Endothelial cell of umbilical vein (primary cell): Measurements from ENCODE around the gene L1CAM. TPM values are rescaled to one million over a fixed set of nuclear protein-coding genes. Genes with fewer than 3 reads are reported as not detected.

Experiments
- BruUV-seq: library from RNA; stranded (reverse); fragments of 400-500 nt; replicated peaks from 2 replicates; lab custom pipeline; 2021; lab: Mats Ljungman, UMichigan
- CTCF ChIA-PET: fragments of 300-600, 350-600 bp; sonication (Branson Sonifier 250); formaldehyde crosslinking; loops from one replicate; lab custom pipeline; 2021; ENCODE audit warnings: antibody characterized with exemption, inconsistent platforms; lab: Charles Lee
- POLR2A ChIA-PET: fragments of 300-600, 350-600 bp; sonication (Branson Sonifier 250); formaldehyde crosslinking; loops from one replicate; lab custom pipeline; 2021; ENCODE audit warnings: antibody characterized with exemption, inconsistent platforms; lab: Charles Lee
- DNase-seq: peaks from one replicate; pipeline ENCODE4 v3.0.0-alpha.2; 2011; ENCODE audit warnings: low read depth, low spot score
- FAIRE-seq: peaks from 2 replicates; lab custom pipeline; 2011; peaks lifted over from hg19 to GRCh38; lab: Jason Lieb, UNC
- H2AFZ ChIP-seq: 2 replicates; pipeline ENCODE4 v1.6.0; 2012; ENCODE audit warnings: low read depth, low read length, control low read depth, inconsistent platforms
- H3K27ac ChIP-seq: 2 replicates; pipeline ENCODE4 v1.5.1; 2011; ENCODE audit warnings: low read depth, mild to moderate bottlenecking, control low read depth, low read length, moderate library complexity; ENCODE audit not compliant: insufficient read depth
- H3K27me3 ChIP-seq, 2 experiments: 2 replicates each; pipeline versions ENCODE4 v1.6.0 to v1.6.1; 2011; ENCODE audit warnings: low read length in 2 of 2, mixed read lengths in 1 of 2; ENCODE audit not compliant: control insufficient read depth in 2 of 2, insufficient read depth in 2 of 2
- H3K36me3 ChIP-seq, 2 experiments: 2 replicates in 1 of 2; 3 replicates in 1 of 2; pipeline ENCODE4 v1.5.1; 2011; ENCODE audit warnings: low read length in 2 of 2, mild to moderate bottlenecking in 1 of 2, moderate library complexity in 1 of 2; ENCODE audit not compliant: control insufficient read depth in 2 of 2, insufficient read depth in 2 of 2; ENCODE audit errors: extremely low read depth in 1 of 2
- H3K4me1 ChIP-seq: 3 replicates; pipeline ENCODE4 v1.5.1; 2011; ENCODE audit warnings: mild to moderate bottlenecking, low read length; ENCODE audit not compliant: control insufficient read depth, insufficient read depth; ENCODE audit errors: extremely low read depth
- H3K4me2 ChIP-seq: 2 replicates; pipeline ENCODE4 v1.6.1; 2011; ENCODE audit warnings: low read length, control low read depth, mixed read lengths; ENCODE audit not compliant: insufficient read depth
- H3K4me3 ChIP-seq, 3 experiments: fragments of 200-600 bp in 1 of 3; sonication (generic), shearing (Covaris generic) in 1 of 3; replicated peaks in 1 of 3; 2 replicates each; pipeline ENCODE4 v1.5.1; 2011 to 2016; ENCODE audit warnings: control low read depth in 3 of 3, low read length in 3 of 3, mild to moderate bottlenecking in 2 of 3, inconsistent platforms in 1 of 3, low read depth in 1 of 3, moderate library complexity in 1 of 3; ENCODE audit not compliant: insufficient read depth in 1 of 3
- H3K79me2 ChIP-seq: 2 replicates; pipeline ENCODE4 v1.6.0; 2012; ENCODE audit warnings: low read length, inconsistent platforms; ENCODE audit not compliant: control insufficient read depth, insufficient read depth
- H3K9ac ChIP-seq: replicated peaks from 2 replicates; pipeline ENCODE3; 2011; ENCODE audit warnings: low read length, control low read depth; ENCODE audit not compliant: insufficient read depth; ENCODE audit errors: extremely low read depth
- H3K9me1 ChIP-seq: replicated peaks from 3 replicates; pipeline ENCODE4 v1.6.0; 2011; ENCODE audit warnings: mild to moderate bottlenecking, low read length; ENCODE audit not compliant: control insufficient read depth, insufficient read depth; ENCODE audit errors: extremely low read depth
- H3K9me3 ChIP-seq: replicated peaks from 2 replicates; pipeline ENCODE4 v1.5.1; 2012; ENCODE audit warnings: low read length, inconsistent platforms; ENCODE audit not compliant: control insufficient read depth, insufficient read depth
- H4K20me1 ChIP-seq: replicated peaks from 2 replicates; pipeline ENCODE3; 2011; ENCODE audit warnings: mild to moderate bottlenecking, low read length; ENCODE audit not compliant: control insufficient read depth, insufficient read depth; ENCODE audit errors: extremely low read depth
- CTCF ChIP-seq, 2 donors: IDR thresholded peaks; 1 replicate in 1 of 2; 2 replicates in 1 of 2; pipeline ENCODE4 v1.5.1; 2011; ENCODE audit warnings: low read length in 2 of 2, mild to moderate bottlenecking in 2 of 2, moderate library complexity in 2 of 2, control low read depth in 1 of 2, inconsistent platforms in 1 of 2, low read depth in 1 of 2; ENCODE audit not compliant: insufficient read depth in 1 of 2; ENCODE audit errors: extremely low read depth in 1 of 2
- JUN ChIP-seq: IDR thresholded peaks from 2 replicates; pipeline ENCODE4 v1.6.1; 2011; ENCODE audit warnings: borderline replicate concordance, low read depth; ENCODE audit not compliant: insufficient read length, insufficient read depth
- MYC ChIP-seq: IDR thresholded peaks from one replicate; pipeline ENCODE4 v1.6.1; 2011; ENCODE audit warnings: mild to moderate bottlenecking, low read depth, low read length
- POLR2AphosphoS5 ChIP-seq: IDR thresholded peaks from 2 replicates; pipeline ENCODE4 v1.6.1; 2012; ENCODE audit warnings: low read depth, mild to moderate bottlenecking, control low read depth, low read length, moderate library complexity; ENCODE audit not compliant: insufficient read depth
- dilution Hi-C: fragments of 300-500 bp; cut with MboI; formaldehyde crosslinking; loops from one replicate; pipeline ENCODE4 v1.15.0; 2019; ENCODE audit warnings: low sequenced_read_pairs; ENCODE audit not compliant: extremely low pct_ligation_motif_present
- intact Hi-C: fragments of 100-400 bp; cut with micrococcal nuclease; formaldehyde crosslinking; loops from one replicate; pipeline ENCODE4 v1.10.0; 2022
- polyA plus RNA-seq, 4 experiments: library from polyadenylated mRNA; depleted of rRNA in 3 of 4; stranded (reverse) in 3 of 4; unstranded in 1 of 4; fragments of >200 nt; gene quantifications; 2 replicates each; pipeline versions ENCODE4 v1.2.1 to v1.2.3, GENCODE V29; 2011 to 2012; ENCODE audit warnings: missing spikeins in 1 of 4
- total RNA-seq: library from RNA; stranded (reverse); gene quantifications from 2 replicates; pipeline ENCODE4 v1.2.3, GENCODE V29; 2021

The L1CAM gene
- total and polyA plus RNA-seq, 2 donors (not counting 3 experiments of a cell fraction or from before 2014, with no cell fraction given): 0.01 TPM; not detected in 1

- Histone ChIP-seq H3K79me2 (no peaks in the 10 kb centered on the region), H3K27me3 (no peaks in the 10 kb centered on the region), H3K4me2 (no peak overlapping the region), H3K36me3 (no peaks in the 10 kb centered on the region), H3K9me1 (no peaks in the 10 kb centered on the region), H2AFZ (no peak overlapping the region), H3K4me1 (no peaks in the 10 kb centered on the region), H4K20me1 (no peaks in the 10 kb centered on the region), H3K9ac (no peak overlapping the region), H3K27ac (no peak overlapping the region), H3K9me3 (no peaks in the 10 kb centered on the region), H3K4me3 (no peak overlapping the region)
- POLR2A ChIA-PET: no interaction called here
- dilution Hi-C loops: no loop called here
- DNase-seq (no peak), FAIRE-seq (no peak)
- TF ChIP-seq MYC (no peak), JUN (no peak)
- BruUV-seq: no TSS peak
- CTCF ChIA-PET: no interaction called here
- intact Hi-C loops: no loop called here
Observed at GRCh38 chrX:153913701-153914100, 27.7 kb upstream of the L1CAM start.

- DNase-seq (no peak), FAIRE-seq (no peak)
- BruUV-seq: no TSS peak
- TF ChIP-seq CTCF (IDR thresholded peaks at IDR 0.05; ENCODE audit: extremely low read depth in 1 of 2, insufficient read depth in 1 of 2, low read depth in 1 of 2, low read length in 2 of 2) (no peak), JUN (no peak), POLR2AphosphoS5 (no peak), MYC (no peak)
- H3K4me3 ChIP-seq: no peak overlapping the region
- ChIA-PET POLR2A (no interaction called here), CTCF (no interaction called here)
- H3K9ac ChIP-seq: no peak overlapping the region
- dilution Hi-C loops (no loop called here), intact Hi-C loops (no loop called here)
- no peak overlapping the region for H3K4me2 ChIP-seq
- no peaks in the 10 kb centered on the region for H3K27me3 ChIP-seq
- no peaks in the 10 kb centered on the region for H3K79me2 ChIP-seq
- H3K36me3 ChIP-seq: no peaks in the 10 kb centered on the region
- H3K9me1 ChIP-seq: no peaks in the 10 kb centered on the region
- no peak overlapping the region for H2AFZ ChIP-seq
- H3K4me1 ChIP-seq: no peaks in the 10 kb centered on the region
- no peaks in the 10 kb centered on the region for H3K9me3 ChIP-seq
- H4K20me1 ChIP-seq: no peaks in the 10 kb centered on the region
- no peak overlapping the region for H3K27ac ChIP-seq
Observed at GRCh38 chrX:153913211-153913610, 27.2 kb upstream of the L1CAM start.
